H1 (cell line): ENCODE results near the gene RPUSD2.

Source experiments
- CHD2 ChIP-seq: IDR thresholded peaks from 2 replicates; pipeline ENCODE4 v1.6.1; 2012; ENCODE audit warnings: low read length, improper control_type of control experiment
- CTCF ChIP-seq, 3 experiments: IDR thresholded peaks; 1 replicate in 2 of 3; 2 replicates in 1 of 3; pipeline versions ENCODE4 v1.5.1 to v1.6.1; 2011; ENCODE audit warnings: low read length in 3 of 3, mild to moderate bottlenecking in 3 of 3, inconsistent platforms in 2 of 3, low read depth in 1 of 3, moderate library complexity in 1 of 3; ENCODE audit not compliant: insufficient read depth in 1 of 3; ENCODE audit errors: control extremely low read depth in 1 of 3
- E2F6 ChIP-seq: IDR thresholded peaks from 2 replicates; pipeline ENCODE4 v1.6.1; 2012; ENCODE audit warnings: inconsistent platforms
- GABPA ChIP-seq: IDR thresholded peaks from 2 replicates; pipeline ENCODE4 v1.6.1; 2011; ENCODE audit warnings: mild to moderate bottlenecking, low read length, moderate library complexity, borderline replicate concordance; ENCODE audit not compliant: insufficient read depth
- HDAC6 ChIP-seq: IDR thresholded peaks from one replicate; pipeline ENCODE4 v1.7.1; 2012; ENCODE audit warnings: low read depth, mild to moderate bottlenecking, inconsistent platforms, low read length, moderate library complexity
- NANOG ChIP-seq: IDR thresholded peaks from 2 replicates; pipeline ENCODE4 v1.6.1; 2011; ENCODE audit warnings: low read length, low read depth, mild to moderate bottlenecking, inconsistent platforms; ENCODE audit not compliant: insufficient read depth, poor library complexity, severe bottlenecking
- POLR2A ChIP-seq, 2 experiments: IDR thresholded peaks; 1 replicate in 1 of 2; 2 replicates in 1 of 2; pipeline ENCODE4 v1.6.1; 2011; ENCODE audit warnings: low read depth in 2 of 2, low read length in 2 of 2, mild to moderate bottlenecking in 2 of 2; ENCODE audit errors: control extremely low read depth in 1 of 2
- POLR2AphosphoS5 ChIP-seq: IDR thresholded peaks from 2 replicates; pipeline ENCODE4 v1.6.1; 2011; ENCODE audit warnings: low read depth, low read length
- RBBP5 ChIP-seq: IDR thresholded peaks from 2 replicates; pipeline ENCODE4 v1.7.1; 2012; ENCODE audit warnings: low read depth, mild to moderate bottlenecking, inconsistent platforms, low read length, moderate library complexity, borderline replicate concordance
- SIN3A ChIP-seq, 2 experiments: IDR thresholded peaks in 1 of 2; conservative IDR thresholded peaks in 1 of 2; 2 replicates each; pipeline ENCODE4 v1.6.1; 2011 to 2012; ENCODE audit warnings: low read length in 2 of 2, improper control_type of control experiment in 1 of 2, low read depth in 1 of 2, mild to moderate bottlenecking in 1 of 2
- SP2 ChIP-seq: IDR thresholded peaks from 2 replicates; pipeline ENCODE4 v1.6.1; 2012; ENCODE audit warnings: mild to moderate bottlenecking, low read length, inconsistent platforms
- SP4 ChIP-seq: IDR thresholded peaks from 2 replicates; pipeline ENCODE4 v1.6.1; 2012; ENCODE audit warnings: low read length, inconsistent platforms
- SUZ12 ChIP-seq: fragments of 200-600 bp; sonication (generic); IDR thresholded peaks from 2 replicates; pipeline ENCODE4 v1.6.1; 2012; ENCODE audit warnings: mild to moderate bottlenecking, inconsistent platforms, low read length, moderate library complexity, mixed read lengths
- TF ChIP-seq, protein P1 (sequence below): IDR thresholded peaks from 2 replicates; pipeline ENCODE4 v1.6.1; 2011; ENCODE audit warnings: low read depth, mild to moderate bottlenecking, low read length; ENCODE audit not compliant: insufficient read depth

DNA sequence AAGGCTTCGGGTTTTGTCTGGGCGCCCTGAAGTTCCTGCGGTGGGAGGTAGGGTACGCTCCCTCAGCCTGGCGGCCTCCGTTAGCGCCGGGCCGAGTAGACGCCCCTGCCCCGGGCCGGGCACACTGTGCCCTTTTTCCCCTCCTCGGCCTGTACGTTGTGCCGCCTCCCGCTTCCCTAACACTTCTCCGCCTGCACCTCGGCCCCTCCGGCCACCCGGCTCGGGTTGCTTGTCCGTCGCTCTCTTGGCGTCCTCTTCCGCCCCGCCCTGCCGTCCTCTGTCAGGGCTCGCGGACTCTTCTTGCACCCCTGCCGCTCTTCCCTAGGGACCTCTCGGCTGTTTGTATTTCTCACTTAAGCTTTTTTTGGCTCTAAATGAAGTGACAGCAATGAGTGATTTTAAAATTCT is 25.3 kb downstream of the RPUSD2 start:
- TF ChIP-seq GABPA, result no peak
- no peak for TF ChIP-seq NANOG
- peak; percentile 72 to 73; a peak in 2 of 4 replicates for TF ChIP-seq SIN3A (conservative IDR thresholded peaks at IDR 0.05 in 1 of 2, IDR thresholded peaks at IDR 0.05 in 1 of 2; ENCODE audit: low read depth in 1 of 2, low read length in 2 of 2)
- peak in 1 of 2 experiments; percentile 75; a peak in 2 of 3 replicates for TF ChIP-seq POLR2A (IDR thresholded peaks at IDR 0.05; ENCODE audit: control extremely low read depth in 1 of 2, low read depth in 2 of 2, low read length in 2 of 2)
- TF ChIP-seq CTCF (IDR thresholded peaks at IDR 0.05; ENCODE audit: control extremely low read depth in 1 of 3, insufficient read depth in 1 of 3, low read depth in 1 of 3, low read length in 3 of 3), result 0 out of 4 replicates have a peak, but pooled peaks of 1 of the 3 experiments have one; percentile 5
- TF ChIP-seq, protein P1, sequence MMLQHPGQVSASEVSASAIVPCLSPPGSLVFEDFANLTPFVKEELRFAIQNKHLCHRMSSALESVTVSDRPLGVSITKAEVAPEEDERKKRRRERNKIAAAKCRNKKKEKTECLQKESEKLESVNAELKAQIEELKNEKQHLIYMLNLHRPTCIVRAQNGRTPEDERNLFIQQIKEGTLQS, result no peak
- no peak for TF ChIP-seq HDAC6
- no peak for TF ChIP-seq SP4
- TF ChIP-seq POLR2AphosphoS5, result 0 out of 2 replicates have a peak, but pooled peaks have one; percentile 14
- TF ChIP-seq SP2, result no peak
- TF ChIP-seq CHD2, result no peak
- TF ChIP-seq E2F6, result no peak
- TF ChIP-seq RBBP5, result peak; percentile 97
- no peak for TF ChIP-seq SUZ12
